Body of pancreas (tissue), 4 donors: ENCODE measurements around the gene PCNX1.

Source experiments
- POLR2A ChIP-seq, 3 donors: fragments of 450-650 bp; IDR thresholded peaks; one replicate each; pipeline ENCODE4 v1.6.1; 2016; ENCODE audit warnings: antibody characterized with exemption in 3 of 3, mild to moderate bottlenecking in 2 of 3
- TF ChIP-seq, protein P1 (sequence below), 7 experiments: fragments of 450-650 bp in 4 of 7; fragments of 200-600 bp in 3 of 7; sonication (generic) in 3 of 7; IDR thresholded peaks; one replicate each; pipeline ENCODE4 v1.5.1; 2016 to 2019; ENCODE audit warnings: antibody characterized with exemption in 7 of 7

DNA sequence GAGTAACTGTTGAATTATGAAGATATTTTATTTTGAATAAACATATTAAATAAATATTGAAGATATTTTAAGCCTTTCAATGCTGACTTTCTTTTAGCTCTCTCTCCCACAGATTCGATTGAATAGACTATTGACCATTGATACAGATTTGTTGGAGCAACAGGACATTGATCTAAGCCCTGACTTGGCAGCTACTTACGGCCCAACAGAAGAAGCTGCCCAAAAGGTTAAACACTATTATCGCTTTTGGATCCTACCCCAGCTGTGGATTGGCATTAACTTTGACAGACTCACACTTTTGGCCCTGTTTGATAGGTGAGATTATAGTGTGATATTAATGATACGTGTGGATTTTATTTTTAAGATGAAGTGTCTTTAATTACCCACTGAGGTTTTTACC, 105.6 kb downstream of the PCNX1 start:
- TF ChIP-seq, protein P1, sequence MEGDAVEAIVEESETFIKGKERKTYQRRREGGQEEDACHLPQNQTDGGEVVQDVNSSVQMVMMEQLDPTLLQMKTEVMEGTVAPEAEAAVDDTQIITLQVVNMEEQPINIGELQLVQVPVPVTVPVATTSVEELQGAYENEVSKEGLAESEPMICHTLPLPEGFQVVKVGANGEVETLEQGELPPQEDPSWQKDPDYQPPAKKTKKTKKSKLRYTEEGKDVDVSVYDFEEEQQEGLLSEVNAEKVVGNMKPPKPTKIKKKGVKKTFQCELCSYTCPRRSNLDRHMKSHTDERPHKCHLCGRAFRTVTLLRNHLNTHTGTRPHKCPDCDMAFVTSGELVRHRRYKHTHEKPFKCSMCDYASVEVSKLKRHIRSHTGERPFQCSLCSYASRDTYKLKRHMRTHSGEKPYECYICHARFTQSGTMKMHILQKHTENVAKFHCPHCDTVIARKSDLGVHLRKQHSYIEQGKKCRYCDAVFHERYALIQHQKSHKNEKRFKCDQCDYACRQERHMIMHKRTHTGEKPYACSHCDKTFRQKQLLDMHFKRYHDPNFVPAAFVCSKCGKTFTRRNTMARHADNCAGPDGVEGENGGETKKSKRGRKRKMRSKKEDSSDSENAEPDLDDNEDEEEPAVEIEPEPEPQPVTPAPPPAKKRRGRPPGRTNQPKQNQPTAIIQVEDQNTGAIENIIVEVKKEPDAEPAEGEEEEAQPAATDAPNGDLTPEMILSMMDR (IDR thresholded peaks at IDR 0.05), result no peak
- TF ChIP-seq POLR2A (IDR thresholded peaks at IDR 0.05), result no peak
